ENCODE measurements around the gene NANOG. TPM values are rescaled to one million over a fixed set of nuclear protein-coding genes. Genes with fewer than 3 reads are reported as not detected.
"Not testable (repeated sequence)": the region's sequence is repeated elsewhere in the genome, so short reads cannot be mapped to it uniquely, and the experiment has no call there.

NANOG gene
- polyA plus RNA-seq, 1 of the 3 experiments (the other 2 are of a cell fraction): not detected

- H3K36me3 ChIP-seq (replicated peaks in 1 of 2; ENCODE audit: control insufficient read depth in 1 of 2, insufficient read depth in 2 of 2, low read length in 1 of 2): no peaks in the 10 kb centered on the region
- H3K27ac ChIP-seq (ENCODE audit: low read depth in 2 of 2, low read length in 1 of 2): no peak overlapping the region
- DNase-seq: no peak
- H3F3A ChIP-seq (replicated peaks; ENCODE audit: insufficient read depth): no peaks in the 10 kb centered on the region
- peaks cover 36% of the 10 kb centered on the region for H3K27me3 ChIP-seq (ENCODE audit: insufficient read depth)
- H3K4me2 ChIP-seq: no peak overlapping the region
- H3K4me3 ChIP-seq (ENCODE audit: low read depth in 2 of 2, low read length in 1 of 2): no peak overlapping the region
- no peak for TF ChIP-seq EP300 (IDR thresholded peaks at IDR 0.05; ENCODE audit: borderline replicate concordance in 1 of 2, low read depth in 1 of 2, low read length in 1 of 2)
- TF ChIP-seq RAD21 (IDR thresholded peaks at IDR 0.05; ENCODE audit: low read length): no peak
- TF ChIP-seq CTCF (IDR thresholded peaks at IDR 0.05): no peak
- TF ChIP-seq MEF2A (IDR thresholded peaks at IDR 0.05; ENCODE audit: borderline replicate concordance, low read depth): no peak
- no peak for TF ChIP-seq TEAD4 (IDR thresholded peaks at IDR 0.05; ENCODE audit: borderline replicate concordance, insufficient read depth)
- TF ChIP-seq SMC3 (IDR thresholded peaks at IDR 0.05; ENCODE audit: low read depth, low read length): no peak
- TF ChIP-seq RFX5 (IDR thresholded peaks at IDR 0.05; ENCODE audit: low read length): no peak
- no peak for TF ChIP-seq NRF1 (IDR thresholded peaks at IDR 0.05; ENCODE audit: low read depth, low read length)
- TF ChIP-seq SIN3A (IDR thresholded peaks at IDR 0.05; ENCODE audit: borderline replicate concordance, low read depth, low read length): no peak
- TF ChIP-seq MAX (IDR thresholded peaks at IDR 0.05; ENCODE audit: low read depth): no peak
- TF ChIP-seq CHD2 (IDR thresholded peaks at IDR 0.05; ENCODE audit: low read length, partially characterized antibody): no peak
- no peak for TF ChIP-seq ZBTB33 (IDR thresholded peaks at IDR 0.05; ENCODE audit: borderline replicate concordance, low read depth)
- TF ChIP-seq, protein P1, sequence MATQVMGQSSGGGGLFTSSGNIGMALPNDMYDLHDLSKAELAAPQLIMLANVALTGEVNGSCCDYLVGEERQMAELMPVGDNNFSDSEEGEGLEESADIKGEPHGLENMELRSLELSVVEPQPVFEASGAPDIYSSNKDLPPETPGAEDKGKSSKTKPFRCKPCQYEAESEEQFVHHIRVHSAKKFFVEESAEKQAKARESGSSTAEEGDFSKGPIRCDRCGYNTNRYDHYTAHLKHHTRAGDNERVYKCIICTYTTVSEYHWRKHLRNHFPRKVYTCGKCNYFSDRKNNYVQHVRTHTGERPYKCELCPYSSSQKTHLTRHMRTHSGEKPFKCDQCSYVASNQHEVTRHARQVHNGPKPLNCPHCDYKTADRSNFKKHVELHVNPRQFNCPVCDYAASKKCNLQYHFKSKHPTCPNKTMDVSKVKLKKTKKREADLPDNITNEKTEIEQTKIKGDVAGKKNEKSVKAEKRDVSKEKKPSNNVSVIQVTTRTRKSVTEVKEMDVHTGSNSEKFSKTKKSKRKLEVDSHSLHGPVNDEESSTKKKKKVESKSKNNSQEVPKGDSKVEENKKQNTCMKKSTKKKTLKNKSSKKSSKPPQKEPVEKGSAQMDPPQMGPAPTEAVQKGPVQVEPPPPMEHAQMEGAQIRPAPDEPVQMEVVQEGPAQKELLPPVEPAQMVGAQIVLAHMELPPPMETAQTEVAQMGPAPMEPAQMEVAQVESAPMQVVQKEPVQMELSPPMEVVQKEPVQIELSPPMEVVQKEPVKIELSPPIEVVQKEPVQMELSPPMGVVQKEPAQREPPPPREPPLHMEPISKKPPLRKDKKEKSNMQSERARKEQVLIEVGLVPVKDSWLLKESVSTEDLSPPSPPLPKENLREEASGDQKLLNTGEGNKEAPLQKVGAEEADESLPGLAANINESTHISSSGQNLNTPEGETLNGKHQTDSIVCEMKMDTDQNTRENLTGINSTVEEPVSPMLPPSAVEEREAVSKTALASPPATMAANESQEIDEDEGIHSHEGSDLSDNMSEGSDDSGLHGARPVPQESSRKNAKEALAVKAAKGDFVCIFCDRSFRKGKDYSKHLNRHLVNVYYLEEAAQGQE (IDR thresholded peaks at IDR 0.05; ENCODE audit: low read depth, low read length): no peak
- TF ChIP-seq RCOR1 (IDR thresholded peaks at IDR 0.05; ENCODE audit: low read length): no peak
- no peak for TF ChIP-seq FOXJ3 (CRISPR knock-in tag; IDR thresholded peaks at IDR 0.05)
- TF ChIP-seq MXI1 (IDR thresholded peaks at IDR 0.05; ENCODE audit: low read depth, low read length): no peak
- TF ChIP-seq TCF12 (IDR thresholded peaks at IDR 0.05): no peak
- no peak for TF ChIP-seq PBX3 (IDR thresholded peaks at IDR 0.05)
- no peak for TF ChIP-seq JUND (IDR thresholded peaks at IDR 0.05)
- no peak for TF ChIP-seq RXRA (IDR thresholded peaks at IDR 0.05; ENCODE audit: borderline replicate concordance, low read depth)
- H3K9ac ChIP-seq: no peak overlapping the region
- no peaks in the 10 kb centered on the region for H3K9me2 ChIP-seq
- POLR2A ChIA-PET: no interaction called here
- CTCF ChIA-PET: no interaction called here
- 31% methylated on average over 6 of the region's 6 CpGs for WGBS (ENCODE audit: low lambda C conversion rate)
- H2AFZ ChIP-seq (ENCODE audit: low read depth): no peak overlapping the region
- no peaks in the 10 kb centered on the region for H3K9me3 ChIP-seq
- no peaks in the 10 kb centered on the region for H3K79me2 ChIP-seq (ENCODE audit: insufficient read depth)
- no peaks in the 10 kb centered on the region for H4K20me1 ChIP-seq (ENCODE audit: insufficient read depth)
- no peaks in the 10 kb centered on the region for H3K4me1 ChIP-seq (ENCODE audit: control insufficient read depth in 1 of 2, insufficient read depth in 2 of 2, low read depth in 1 of 2, low read length in 1 of 2)
These were observed 48.2 kb downstream of the NANOG start for GRCh38 chr12:7837366-7837765.

DNA sequence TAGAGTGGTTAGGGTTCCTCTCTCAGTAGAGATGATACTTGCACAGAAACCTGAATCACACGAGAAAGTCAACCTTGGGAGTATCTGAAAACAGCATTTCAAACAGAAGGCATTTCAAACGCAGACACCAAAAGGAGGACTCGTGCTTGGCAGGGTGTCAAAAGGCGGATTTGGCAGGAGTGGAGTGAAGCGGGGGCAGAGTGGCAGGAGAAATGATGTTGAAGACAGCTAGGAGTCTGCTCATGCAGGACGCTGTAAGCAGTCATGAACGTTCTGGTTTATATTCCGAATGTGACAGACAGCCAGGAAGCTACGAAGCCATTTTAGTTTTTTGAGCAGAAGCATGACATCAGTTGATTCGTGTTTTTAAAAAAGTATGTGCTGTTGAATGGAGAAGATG lies 50.0 kb downstream of the NANOG start:
- CTCF ChIA-PET; H3F3A ChIP-seq (replicated peaks; ENCODE audit: insufficient read depth); H3K36me3 ChIP-seq (replicated peaks in 1 of 2; ENCODE audit: control insufficient read depth in 1 of 2, insufficient read depth in 2 of 2, low read length in 1 of 2); H2AFZ ChIP-seq (ENCODE audit: low read depth); H3K9me3 ChIP-seq; H3K27ac ChIP-seq (ENCODE audit: low read depth in 2 of 2, low read length in 1 of 2); H3K4me1 ChIP-seq (ENCODE audit: control insufficient read depth in 1 of 2, insufficient read depth in 2 of 2, low read depth in 1 of 2, low read length in 1 of 2); DNase-seq; H3K79me2 ChIP-seq (ENCODE audit: insufficient read depth); H3K9ac ChIP-seq; POLR2A ChIA-PET; H3K4me3 ChIP-seq (ENCODE audit: low read depth in 2 of 2, low read length in 1 of 2); H3K9me2 ChIP-seq; H4K20me1 ChIP-seq (ENCODE audit: insufficient read depth); H3K4me2 ChIP-seq: not testable (repeated sequence)
- WGBS (ENCODE audit: low lambda C conversion rate): 18% methylated on average over 9 of the region's 10 CpGs
- H3K27me3 ChIP-seq (ENCODE audit: insufficient read depth): peaks cover 37% of the 10 kb centered on the region
